Measurements from ENCODE around the gene CCNG2. TPM values are rescaled to one million over a fixed set of nuclear protein-coding genes. Genes with fewer than 3 reads are reported as not detected.

The CCNG2 gene
- total RNA-seq, 1 donor from 2014 or later, result 70.4 TPM

- ATAC-seq, result no peak
Measured at GRCh38 chr4:77178560-77178959, 21.6 kb downstream of the CCNG2 start.

GRCh38 chr4:77179519-77179918, 22.5 kb downstream of the CCNG2 start:
- no peak for ATAC-seq

GRCh38 chr4:77181720-77182119, 24.7 kb downstream of the CCNG2 start:
- ATAC-seq, result no peak

- no peak for ATAC-seq
Measured at GRCh38 chr4:77183777-77184420, 26.9 kb downstream of the CCNG2 start.

- ATAC-seq, result no peak
Measured at GRCh38 chr4:77184974-77185373, 28.0 kb downstream of the CCNG2 start.

GRCh38 chr4:77185686-77186085, 28.7 kb downstream of the CCNG2 start:
- ATAC-seq, result no peak

GRCh38 chr4:77187322-77187721, 30.3 kb downstream of the CCNG2 start:
- no peak for ATAC-seq

- no peak for ATAC-seq
Measured at GRCh38 chr4:77188498-77189220, 31.7 kb downstream of the CCNG2 start.

GRCh38 chr4:77189412-77189811, 32.4 kb downstream of the CCNG2 start:
- ATAC-seq, result no peak

GRCh38 chr4:77190053-77190452, 33.0 kb downstream of the CCNG2 start:
- peak; percentile 87 for ATAC-seq

GRCh38 chr4:77193046-77193445, 36.0 kb downstream of the CCNG2 start:
- no peak for ATAC-seq

GRCh38 chr4:77193511-77194102, 36.6 kb downstream of the CCNG2 start:
- peak; percentile 38 for ATAC-seq

- ATAC-seq, result no peak
Measured at GRCh38 chr4:77194366-77194765, 37.4 kb downstream of the CCNG2 start.

- no peak for ATAC-seq
Measured at GRCh38 chr4:77194989-77195388, 38.0 kb downstream of the CCNG2 start.

- no peak for ATAC-seq
Measured at GRCh38 chr4:77196866-77197265, 39.9 kb downstream of the CCNG2 start.

GRCh38 chr4:77197361-77197760, 40.4 kb downstream of the CCNG2 start:
- ATAC-seq, result peak; percentile 68

- no peak for ATAC-seq
Measured at GRCh38 chr4:77197831-77198230, 40.8 kb downstream of the CCNG2 start.

GRCh38 chr4:77199276-77199675, 42.3 kb downstream of the CCNG2 start:
- ATAC-seq, result no peak

GRCh38 chr4:77199701-77200100, 42.7 kb downstream of the CCNG2 start:
- no peak for ATAC-seq

GRCh38 chr4:77201343-77201742, 44.3 kb downstream of the CCNG2 start:
- peak; percentile 82 for ATAC-seq

GRCh38 chr4:77201857-77202256, 44.9 kb downstream of the CCNG2 start:
- peak; percentile 71 for ATAC-seq

- ATAC-seq, result peak; percentile 83
Measured at GRCh38 chr4:77202491-77202890, 45.5 kb downstream of the CCNG2 start.

- ATAC-seq, result peak; percentile 17
Measured at GRCh38 chr4:77203380-77204197, 46.6 kb downstream of the CCNG2 start.
